ENCODE data around the gene RAC3.

GRCh38 chr17:82080789-82081464 lies 49.4 kb downstream of the RAC3 start:
- TF ChIP-seq EZH2 (IDR thresholded peaks at IDR 0.05; ENCODE audit: insufficient read depth, poor library complexity, severe bottlenecking) = no peak
- no peak for TF ChIP-seq EZH2phosphoT487 (IDR thresholded peaks at IDR 0.05; ENCODE audit: insufficient read depth, low read depth)

Measured in GM23248 (cell line).